ENCODE results near the gene RAC3.

Gene RAC3

DNA sequence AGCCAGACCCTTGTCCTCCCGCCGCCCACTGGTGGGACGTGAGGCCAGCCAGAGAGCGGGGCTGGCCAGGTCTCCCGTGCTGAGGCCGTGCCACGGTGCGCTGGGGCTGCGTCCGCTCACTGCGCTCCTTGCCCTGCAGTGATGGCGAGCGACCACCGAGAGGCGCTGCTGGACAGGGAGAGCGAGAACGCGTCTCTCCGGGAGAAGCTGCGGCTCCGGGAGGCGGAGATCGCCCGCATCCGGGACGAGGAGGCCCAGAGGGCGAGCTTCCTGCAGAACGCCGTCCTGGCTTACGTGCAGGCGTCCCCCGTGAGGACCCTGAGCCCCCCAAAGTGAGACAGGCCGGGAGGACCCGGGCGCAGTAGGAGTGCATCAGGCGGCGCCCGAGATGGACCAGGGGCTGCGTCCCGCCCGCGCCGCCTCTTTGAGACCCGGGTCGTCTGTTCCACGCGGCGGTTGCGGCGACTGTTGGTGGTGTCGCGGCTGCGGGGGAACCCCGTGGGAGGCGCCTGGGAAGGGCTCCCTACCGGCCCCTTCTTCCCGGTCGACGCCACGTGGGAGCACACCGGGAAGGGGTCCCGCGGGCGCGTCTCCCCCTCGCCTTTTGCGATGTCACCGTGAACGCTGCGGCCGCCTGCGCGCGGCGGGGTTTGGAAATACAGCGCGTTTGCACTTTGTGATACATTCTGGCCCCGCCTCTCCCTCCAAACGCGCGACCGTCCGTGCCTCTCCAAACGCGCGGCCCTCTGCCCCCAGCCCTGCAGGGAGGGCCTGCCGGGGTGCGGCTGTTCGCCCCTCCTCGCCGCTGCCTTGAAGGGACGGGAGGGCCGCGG, 792 bp upstream of the RAC3 start:
- DNase-seq (ENCODE audit: low spot score) = peak; percentile 88
- TF ChIP-seq, protein P1, sequence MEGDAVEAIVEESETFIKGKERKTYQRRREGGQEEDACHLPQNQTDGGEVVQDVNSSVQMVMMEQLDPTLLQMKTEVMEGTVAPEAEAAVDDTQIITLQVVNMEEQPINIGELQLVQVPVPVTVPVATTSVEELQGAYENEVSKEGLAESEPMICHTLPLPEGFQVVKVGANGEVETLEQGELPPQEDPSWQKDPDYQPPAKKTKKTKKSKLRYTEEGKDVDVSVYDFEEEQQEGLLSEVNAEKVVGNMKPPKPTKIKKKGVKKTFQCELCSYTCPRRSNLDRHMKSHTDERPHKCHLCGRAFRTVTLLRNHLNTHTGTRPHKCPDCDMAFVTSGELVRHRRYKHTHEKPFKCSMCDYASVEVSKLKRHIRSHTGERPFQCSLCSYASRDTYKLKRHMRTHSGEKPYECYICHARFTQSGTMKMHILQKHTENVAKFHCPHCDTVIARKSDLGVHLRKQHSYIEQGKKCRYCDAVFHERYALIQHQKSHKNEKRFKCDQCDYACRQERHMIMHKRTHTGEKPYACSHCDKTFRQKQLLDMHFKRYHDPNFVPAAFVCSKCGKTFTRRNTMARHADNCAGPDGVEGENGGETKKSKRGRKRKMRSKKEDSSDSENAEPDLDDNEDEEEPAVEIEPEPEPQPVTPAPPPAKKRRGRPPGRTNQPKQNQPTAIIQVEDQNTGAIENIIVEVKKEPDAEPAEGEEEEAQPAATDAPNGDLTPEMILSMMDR (IDR thresholded peaks at IDR 0.05; ENCODE audit: borderline replicate concordance, control extremely low read depth, extremely low read depth, insufficient read depth, missing control alignments) = peak; percentile 99
- in situ Hi-C loops (cut with MboI; ENCODE audit: low sequenced_read_pairs, unreplicated experiment) = no loop called here

GRCh38 chr17:82031885-82032627, 578 bp downstream of the RAC3 start:
- TF ChIP-seq, protein P1 (IDR thresholded peaks at IDR 0.05; ENCODE audit: borderline replicate concordance, control extremely low read depth, extremely low read depth, insufficient read depth, missing control alignments) = no peak
- peak; percentile 78 for DNase-seq (ENCODE audit: low spot score)
- in situ Hi-C loops (cut with MboI; ENCODE audit: low sequenced_read_pairs, unreplicated experiment) = no loop called here

DNA sequence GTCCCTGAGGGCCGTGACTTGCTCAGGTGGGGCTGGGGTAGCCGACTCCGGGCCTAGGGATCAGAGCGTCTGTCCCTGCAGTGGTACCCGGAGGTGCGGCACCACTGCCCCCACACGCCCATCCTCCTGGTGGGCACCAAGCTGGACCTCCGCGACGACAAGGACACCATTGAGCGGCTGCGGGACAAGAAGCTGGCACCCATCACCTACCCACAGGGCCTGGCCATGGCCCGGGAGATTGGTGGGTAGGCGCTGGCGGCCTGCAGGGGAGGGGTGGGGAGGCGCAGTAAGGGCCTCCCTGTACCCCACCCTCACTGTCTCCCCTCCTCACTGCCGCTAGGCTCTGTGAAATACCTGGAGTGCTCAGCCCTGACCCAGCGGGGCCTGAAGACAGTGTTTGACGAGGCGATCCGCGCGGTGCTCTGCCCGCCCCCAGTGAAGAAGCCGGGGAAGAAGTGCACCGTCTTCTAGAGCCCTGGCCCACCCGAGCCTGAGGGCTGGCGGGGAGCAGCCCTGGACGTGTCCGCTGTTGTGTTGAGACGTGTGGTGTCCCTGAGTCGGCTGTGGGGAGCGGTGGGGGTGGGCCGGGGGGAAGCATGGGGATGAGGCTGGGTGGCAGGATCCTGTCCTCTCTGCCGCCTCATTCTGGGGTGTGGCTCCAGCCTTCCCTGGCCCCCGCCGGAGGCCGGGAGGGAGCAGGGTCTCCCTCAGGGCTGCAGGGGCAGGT, 2.0 kb downstream of the RAC3 start:
- in situ Hi-C loops (cut with MboI; ENCODE audit: low sequenced_read_pairs, unreplicated experiment) = no loop called here
- TF ChIP-seq, protein P1 (IDR thresholded peaks at IDR 0.05; ENCODE audit: borderline replicate concordance, control extremely low read depth, extremely low read depth, insufficient read depth, missing control alignments) = no peak
- no peak for DNase-seq (ENCODE audit: low spot score)

DNA sequence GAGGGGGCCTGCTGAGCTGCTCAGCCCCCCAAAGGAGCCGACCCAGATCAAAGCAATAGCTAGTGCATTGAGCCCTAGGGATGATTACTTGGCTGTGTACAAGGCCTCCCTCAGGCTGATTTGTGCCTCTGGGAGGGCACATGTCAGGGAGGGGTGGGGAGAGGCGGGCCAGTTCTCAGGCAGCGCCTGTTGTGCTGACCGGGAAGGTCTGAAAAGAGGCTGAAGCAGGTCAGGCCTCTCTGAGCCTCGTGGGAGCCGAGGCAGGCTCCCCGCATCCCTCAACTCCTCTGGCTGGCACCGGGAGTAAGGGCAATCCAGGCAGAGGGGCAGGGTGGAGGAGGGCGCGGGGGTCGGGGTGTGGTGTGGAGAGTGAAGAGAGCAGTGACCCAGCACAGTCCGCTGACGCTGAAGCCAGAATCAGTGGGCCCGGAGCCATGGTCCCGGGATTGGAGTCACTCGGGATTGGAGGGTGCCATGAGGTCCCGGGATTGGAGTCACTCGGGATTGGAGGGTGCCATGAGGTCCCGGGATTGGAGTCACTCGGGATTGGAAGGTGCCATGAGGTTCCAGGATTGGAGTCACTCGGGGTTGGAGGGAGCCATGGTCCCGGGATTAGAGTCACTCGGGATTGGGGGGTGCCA, 3.0 kb downstream of the RAC3 start:
- no peak for DNase-seq (ENCODE audit: low spot score)
- in situ Hi-C loops (cut with MboI; ENCODE audit: low sequenced_read_pairs, unreplicated experiment) = no loop called here
- TF ChIP-seq, protein P1 (IDR thresholded peaks at IDR 0.05; ENCODE audit: borderline replicate concordance, control extremely low read depth, extremely low read depth, insufficient read depth, missing control alignments) = no peak

GRCh38 chr17:82035488-82035887, 4.0 kb downstream of the RAC3 start:
- in situ Hi-C loops (cut with MboI; ENCODE audit: low sequenced_read_pairs, unreplicated experiment) = no loop called here
- TF ChIP-seq, protein P1 (IDR thresholded peaks at IDR 0.05; ENCODE audit: borderline replicate concordance, control extremely low read depth, extremely low read depth, insufficient read depth, missing control alignments) = no peak
- no peak for DNase-seq (ENCODE audit: low spot score)

Data from GM13976 (cell line).